ENCODE data around the gene CAPN10. TPM values are rescaled to one million over a fixed set of nuclear protein-coding genes. Genes with fewer than 3 reads are reported as not detected.

The CAPN10 gene
- total RNA-seq, 1 experiment from 2014 or later, result 11.4 TPM

DNA sequence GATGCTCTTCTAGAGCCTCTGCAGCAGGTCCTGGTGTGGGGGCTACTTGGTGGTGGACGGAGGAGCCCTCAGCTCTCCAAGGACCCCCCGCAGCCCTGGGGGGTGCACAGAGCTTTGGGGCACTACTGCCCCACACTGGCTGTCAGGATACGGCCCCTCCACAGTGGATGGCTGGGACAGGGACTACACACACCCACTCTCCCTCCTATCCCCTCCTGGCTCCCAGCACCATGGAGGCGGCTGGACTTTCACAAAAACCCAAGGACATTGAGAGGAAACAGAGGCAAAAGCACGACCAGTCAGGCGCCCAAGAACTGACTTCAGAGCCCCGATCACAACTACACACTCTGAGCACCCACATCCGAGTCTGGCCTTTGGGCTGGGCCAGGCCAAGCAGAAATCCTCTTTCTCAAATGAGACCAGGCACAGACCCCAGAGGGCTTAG, 51.4 kb downstream of the CAPN10 start:
- no peak for DNase-seq (ENCODE audit: low read depth)

DNA sequence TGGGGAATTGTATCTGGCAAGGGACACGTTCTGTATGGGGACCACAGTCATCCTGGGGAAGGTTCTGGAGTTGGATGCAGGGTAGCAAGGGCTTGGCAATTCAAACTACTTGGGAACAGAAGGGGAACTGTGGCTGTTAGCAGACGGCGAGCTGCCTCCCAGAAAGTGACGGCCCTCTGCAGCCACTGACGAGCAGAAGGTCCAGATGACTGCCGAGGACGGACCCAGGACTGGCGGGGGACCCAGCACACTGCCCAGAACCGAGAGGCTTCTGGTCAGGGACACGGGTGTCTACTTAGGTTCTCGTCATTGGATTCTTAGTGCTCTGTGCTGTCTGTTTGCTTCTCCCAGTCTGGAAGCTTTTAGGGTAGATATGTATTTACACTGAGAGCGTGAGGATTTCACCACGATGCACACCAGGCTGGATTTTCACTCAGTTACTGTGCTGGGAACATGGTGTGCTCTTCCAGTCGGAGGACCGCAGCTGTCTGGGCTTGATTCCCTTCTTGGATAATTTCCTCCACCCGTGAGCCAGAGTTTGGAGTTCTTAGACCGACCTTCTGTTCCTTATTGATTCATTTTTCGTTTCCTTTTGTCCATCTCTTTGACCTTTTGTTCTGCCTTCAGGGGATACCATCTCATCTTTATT, 52.1 kb downstream of the CAPN10 start:
- DNase-seq (ENCODE audit: low read depth), result no peak

DNA sequence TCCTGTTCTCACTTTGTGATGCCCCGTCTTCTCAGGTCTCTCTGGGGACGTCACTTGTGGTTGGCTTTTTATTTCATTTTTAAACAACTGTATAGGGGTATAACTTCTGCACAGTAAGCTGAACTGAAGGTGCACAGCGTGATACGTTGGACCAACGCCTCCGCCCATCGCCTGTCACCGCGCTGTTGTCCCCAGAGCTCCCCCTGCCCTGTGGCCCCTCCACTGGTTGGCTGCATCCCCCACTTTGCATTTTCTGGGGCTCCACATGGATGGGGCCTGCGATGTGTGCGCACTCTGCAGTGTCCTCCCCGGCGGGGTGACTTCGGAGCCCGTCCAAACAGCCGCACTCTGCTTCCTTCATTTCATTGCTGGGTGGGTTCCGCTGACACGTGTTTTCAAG, 53.0 kb downstream of the CAPN10 start:
- no peak for DNase-seq (ENCODE audit: low read depth)

DNA sequence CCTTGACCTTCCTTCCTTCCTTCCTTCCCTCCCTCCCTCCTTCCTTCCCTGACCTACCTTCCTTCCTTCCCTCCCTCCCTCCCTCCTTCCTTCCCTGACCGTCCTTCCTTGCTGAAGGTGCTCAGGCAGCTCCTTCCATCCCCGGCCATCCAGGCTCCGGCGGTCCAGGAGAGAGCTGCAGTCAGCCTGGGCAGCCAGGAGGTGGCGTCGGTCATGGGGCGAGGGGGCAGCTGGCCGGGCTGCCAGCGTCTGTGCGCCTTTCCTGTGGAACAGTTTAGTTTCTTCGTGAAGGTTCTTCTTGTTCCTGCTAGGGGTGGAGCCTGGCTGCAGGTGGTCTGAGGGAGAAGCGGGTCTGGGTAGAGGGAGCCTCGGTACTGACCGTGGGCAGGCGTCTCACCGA, 54.4 kb downstream of the CAPN10 start:
- DNase-seq (ENCODE audit: low read depth), result peak; percentile 27

DNA sequence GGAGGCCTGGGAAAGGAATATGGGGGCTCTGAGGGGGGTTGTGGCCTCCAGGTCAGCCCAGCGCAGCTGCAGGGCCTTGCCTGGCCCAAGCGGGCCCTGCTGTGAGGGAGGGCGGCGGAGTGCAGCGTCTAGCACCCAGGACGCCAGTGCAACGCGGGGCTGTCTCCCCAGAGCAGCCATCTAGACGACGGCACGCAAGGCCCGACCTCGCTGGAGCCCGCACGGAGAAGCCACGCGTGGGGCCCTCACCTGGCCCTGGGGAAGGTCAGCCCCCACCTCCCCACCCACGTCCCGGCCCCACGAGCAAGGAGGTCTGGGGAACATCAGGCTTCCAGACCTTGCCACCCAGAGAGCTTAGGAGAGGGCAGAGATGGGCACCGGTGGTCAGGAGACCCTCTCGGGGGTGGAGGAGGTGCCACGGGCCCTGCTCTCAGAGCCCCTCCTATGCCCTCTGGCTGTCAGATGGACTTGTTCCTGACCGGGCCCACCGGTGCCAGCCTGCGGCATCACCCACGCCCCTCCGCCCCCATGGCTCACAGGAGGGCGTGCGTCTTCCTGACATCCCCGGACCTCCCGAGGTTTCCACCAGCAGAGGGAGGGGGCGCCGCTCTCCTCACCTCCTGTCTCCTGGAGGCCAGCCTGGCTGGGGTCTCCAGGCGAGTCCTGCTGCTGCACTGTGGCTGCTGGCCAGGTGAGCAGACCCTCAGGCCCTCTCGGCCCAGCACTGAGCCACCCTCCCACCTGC, 55.7 kb downstream of the CAPN10 start:
- DNase-seq (ENCODE audit: low read depth), result no peak

DNA sequence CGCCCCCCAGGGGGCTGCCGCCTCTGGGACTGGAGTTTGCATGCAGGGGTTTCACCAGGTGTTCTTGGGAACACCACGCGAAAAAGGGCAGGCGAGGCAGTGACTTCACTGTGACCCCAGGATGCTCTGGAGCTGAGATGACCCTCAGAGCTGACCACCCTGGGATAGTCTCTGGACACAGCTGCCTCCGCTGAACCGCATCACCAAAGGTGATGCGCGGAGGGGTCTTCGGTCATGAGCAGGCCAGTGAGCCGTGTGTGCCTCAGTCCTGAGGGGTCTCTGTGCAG, 56.2 kb downstream of the CAPN10 start:
- no peak for DNase-seq (ENCODE audit: low read depth)

DNA sequence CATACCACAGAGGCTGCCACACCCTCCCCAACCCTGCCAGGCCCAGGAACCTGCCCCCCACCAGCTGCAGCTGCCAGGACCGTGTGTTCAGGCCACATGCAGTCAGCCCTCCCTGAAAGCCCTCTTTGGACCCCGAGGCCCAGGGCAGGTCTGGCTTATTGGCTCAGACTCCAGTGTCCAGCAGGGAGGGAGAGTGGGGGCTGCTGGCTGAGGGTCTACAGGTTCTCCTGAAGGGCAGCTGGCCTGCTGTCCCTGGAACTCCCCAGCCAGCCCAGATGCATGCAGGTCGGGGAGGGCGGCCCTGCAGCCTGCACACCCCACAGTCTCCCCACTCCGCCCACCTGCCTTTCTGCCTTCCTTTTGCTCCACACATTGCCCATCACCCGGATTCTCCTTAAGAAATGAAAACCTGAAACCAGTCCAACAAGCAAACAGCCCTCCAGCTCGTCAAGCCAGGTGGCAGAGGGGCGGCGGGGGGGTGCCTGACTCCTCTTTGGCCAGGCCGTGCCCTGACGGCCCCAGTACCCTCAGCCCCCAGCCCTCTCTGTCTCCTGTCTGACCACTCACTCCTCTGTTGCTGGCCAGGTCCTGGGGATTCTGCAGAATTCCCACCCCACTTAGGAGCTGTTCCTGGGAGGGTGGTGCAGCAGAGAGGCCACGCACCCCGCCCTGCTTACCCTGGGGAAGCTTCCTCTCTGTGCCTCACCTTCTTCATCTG, 56.7 kb downstream of the CAPN10 start:
- no peak for DNase-seq (ENCODE audit: low read depth)

DNA sequence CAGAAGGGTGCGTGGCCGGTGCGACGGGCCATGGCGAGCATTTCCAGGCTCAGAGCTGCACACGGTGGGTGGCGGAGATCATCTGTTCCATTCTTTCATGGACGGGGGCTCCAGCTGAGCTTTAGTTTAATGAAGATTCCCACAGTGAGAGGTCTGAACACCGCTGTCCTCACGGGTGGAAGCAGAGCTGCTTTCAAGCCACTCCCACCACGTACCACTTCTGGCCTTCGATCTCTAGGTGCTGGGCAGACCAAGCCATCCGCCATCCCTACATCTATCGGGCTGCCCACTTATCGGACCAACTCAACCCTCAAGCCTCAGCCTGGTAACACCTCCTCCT, 57.2 kb downstream of the CAPN10 start:
- no peak for DNase-seq (ENCODE audit: low read depth)

DNA sequence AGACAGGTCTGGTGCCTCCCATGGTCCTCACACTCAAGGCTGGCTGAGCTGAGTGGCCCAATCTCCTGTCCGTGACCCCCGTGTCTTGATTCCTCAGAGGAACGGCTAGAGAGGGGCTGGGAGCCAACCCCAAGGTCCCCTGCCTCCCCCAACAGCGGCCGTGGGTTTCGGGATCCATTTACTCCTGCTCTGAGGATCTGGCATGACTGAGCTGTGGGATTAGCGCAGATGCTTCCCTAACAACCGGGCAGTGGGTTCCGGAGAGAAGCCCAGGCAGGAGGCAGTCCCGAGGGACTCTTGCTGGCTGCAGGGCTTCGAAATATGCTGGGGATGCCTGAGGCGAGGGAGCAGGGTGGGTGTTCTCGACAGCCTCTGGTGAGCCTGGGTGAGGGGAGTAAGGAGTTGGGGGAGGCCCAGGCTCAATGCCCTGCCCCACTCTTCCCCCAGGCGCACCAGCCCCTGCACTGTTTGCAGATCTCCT, 57.7 kb downstream of the CAPN10 start:
- no peak for DNase-seq (ENCODE audit: low read depth)

DNA sequence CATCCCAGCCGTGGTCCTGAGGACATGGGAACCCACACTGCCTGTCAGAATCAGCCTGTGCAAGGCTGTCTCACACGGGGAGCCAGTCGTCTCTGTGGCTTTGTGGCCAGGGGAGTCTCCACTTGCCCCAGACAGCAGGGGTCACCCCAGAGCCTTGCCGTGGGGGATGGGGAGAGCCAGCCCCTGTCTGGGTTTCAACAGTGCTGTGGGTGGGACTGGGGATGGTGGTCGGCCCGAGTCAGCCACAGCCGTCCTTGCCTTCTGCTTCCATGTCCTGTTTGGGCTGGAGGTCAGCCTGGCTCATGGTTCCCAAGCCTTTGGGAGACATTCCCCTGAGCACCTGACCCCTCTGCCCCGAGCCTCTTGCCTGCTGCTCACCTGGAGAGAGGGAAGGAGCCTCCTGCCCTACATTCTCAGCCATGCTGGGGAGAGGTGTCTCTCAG, 58.3 kb downstream of the CAPN10 start:
- no peak for DNase-seq (ENCODE audit: low read depth)

DNA sequence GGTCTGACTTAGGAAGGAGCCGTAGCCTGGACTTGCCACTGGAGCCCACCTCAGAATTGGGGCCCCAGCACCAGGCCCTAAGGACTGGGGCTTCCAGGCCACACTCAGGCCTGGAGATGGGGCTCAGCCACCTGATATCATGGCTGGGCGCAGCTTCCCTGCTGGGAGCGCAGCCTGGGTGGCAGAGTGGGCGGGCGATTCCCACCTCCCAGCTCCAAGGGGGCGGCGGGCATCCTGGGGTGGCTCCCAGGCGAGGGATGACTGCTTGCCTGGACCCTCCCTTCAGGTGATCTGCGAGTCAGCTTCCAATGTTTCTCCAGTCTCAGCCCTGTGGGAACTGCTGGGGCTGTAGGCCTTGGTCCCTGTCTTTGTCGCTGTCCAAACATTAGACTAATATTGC, 58.8 kb downstream of the CAPN10 start:
- DNase-seq (ENCODE audit: low read depth), result no peak

DNA sequence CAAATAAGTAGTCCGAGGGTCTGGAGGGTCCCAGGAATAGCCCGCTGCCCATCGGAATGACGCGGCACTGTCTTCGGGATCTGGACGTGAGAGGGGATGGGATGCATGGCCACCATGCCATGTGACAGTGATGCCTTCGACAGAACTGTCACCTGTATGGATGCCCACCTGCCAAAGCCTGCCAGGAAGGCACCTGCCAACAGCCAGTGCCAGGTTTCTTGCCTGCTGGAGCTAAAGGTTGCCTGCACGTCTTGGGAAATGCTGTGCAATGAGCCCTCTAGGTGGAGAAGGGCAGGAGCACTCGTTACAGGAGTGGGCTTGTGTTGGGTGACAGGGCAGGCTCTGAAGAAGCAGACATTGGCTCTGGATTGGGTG, 59.3 kb downstream of the CAPN10 start:
- DNase-seq (ENCODE audit: low read depth), result no peak

DNA sequence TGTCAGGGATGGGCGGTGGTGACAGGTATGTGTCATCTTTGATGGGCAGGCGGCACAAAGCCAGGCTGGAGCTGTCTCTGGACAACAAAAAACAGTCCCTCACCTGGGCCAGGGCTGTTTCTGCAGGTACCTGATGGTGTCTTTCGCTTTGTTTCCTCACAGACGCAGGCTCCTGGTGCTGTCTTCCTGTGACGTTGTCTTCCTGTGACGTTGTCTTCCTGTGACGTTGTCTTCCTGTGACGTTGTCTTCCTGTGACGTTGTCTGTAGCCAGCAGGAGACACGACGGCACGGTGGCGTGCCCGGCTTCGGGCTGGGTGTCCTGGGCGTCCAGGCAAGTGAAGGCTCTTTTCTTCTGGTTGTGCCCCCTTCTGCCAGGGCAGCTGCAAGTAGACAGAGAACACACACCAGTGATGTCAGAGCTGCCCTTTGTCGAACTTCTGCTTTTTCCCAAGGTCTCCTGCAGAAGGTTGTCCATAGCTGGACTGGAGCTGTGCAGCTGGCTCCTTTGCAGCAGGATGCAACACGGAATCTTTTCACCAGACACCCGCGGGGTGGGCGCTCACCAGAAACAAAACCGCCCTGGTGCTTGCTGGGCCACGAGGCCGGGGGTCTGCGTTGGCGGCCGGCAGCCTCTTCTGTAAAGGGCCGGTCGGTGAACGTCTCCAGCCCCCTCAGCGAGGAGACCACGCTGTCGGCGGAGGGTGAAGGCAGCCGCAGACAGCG, 59.8 kb downstream of the CAPN10 start:
- no peak for DNase-seq (ENCODE audit: low read depth)

DNA sequence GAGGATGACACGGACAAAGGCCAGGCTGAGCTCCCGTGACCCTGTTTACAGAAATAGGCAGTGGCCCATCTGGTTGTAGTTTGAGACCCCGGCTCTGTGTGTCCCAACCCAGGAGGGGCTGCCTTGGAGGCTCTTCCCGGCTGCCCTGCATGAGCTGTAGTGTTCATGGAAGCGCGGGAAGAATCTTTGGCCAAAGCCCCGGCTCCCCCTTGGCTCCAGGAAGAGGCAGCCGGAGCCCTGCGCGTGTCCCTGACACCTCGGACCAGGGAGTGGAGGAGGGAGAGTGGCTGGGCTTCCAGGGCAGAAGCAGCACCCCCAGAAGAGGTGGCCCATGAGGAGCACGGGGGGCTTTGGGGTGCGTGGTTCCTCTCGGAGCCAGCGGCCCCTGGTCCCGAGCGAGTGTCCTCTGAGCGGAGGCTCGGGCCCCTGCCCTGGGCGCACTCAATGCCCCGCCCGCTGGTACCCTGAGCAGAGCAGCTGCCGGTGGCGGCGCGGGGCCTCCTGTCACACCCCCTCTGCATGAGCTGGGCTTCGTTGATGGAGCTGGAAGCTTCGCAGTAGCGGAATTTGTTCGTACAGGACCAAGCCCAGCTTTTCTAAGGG, 60.5 kb downstream of the CAPN10 start:
- DNase-seq (ENCODE audit: low read depth), result no peak

DNA sequence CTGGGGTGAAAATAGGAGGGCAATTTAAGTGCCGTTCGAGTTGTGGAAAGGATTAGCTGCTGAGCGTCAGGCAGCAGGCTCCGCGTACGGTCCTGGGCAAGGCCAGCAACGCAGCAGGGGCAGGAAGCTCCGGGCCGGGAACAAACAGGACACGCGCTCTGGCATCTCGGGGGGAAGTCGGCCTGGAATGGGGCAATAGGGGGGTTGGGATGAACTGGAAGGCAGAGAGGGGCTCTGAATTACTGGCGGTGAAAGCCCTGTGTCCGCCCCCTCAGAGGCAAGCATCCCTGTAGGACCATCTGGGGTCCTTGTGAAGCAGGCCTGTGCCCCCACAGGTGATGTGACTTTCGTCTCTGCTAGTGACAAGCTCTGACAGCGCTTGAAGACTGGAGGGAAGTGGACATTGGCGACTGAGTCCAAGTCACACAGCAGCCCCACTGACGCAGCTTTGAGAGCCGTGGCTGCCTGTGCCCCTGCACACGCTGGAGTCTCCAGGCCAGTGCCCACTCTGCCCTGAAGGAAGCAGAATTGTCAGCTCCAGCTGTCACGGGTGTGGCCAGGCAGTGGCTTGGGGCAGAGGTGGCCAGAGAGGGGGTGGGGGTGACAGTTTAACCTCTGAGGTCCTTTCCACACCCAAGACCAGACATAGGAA, 61.1 kb downstream of the CAPN10 start:
- no peak for DNase-seq (ENCODE audit: low read depth)

DNA sequence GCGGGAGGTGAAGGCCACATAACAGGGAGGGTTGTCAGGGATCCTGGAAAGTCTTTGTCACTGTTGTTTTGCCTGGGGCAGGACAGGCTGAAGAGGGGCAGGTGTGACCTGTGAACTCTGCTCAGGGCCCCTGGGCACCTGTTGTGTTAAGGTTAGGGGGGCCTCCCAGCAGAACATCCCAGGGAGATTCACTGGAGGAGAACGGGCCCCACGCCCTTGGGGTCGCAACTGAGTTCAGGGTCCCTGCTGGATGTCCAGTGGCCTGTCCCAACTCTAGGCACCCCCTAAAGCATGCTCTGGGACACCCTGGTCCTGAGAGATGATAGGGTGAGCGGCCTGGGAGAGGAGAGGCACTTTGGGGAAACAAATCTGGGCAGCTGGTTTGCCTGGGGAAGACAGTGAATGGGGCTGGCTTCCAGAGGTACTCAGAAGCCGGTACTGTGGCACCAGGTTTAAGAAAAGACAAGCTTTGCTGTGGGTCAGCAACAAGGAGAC, 61.7 kb downstream of the CAPN10 start:
- DNase-seq (ENCODE audit: low read depth), result no peak

Other genes starting within 250 kb of the CAPN10 start
- 13.9 and 24.1 TPM in 2 replicates for gene GPC1, start 151.1 kb upstream of the CAPN10 start, total RNA-seq (2014; rRNA removed; shearing (Covaris generic))
- gene ANKMY1, start 28.7 kb upstream of the CAPN10 start, total RNA-seq (2014; rRNA removed; shearing (Covaris generic)), result 3.6 and 4.0 TPM in 2 replicates
- gene DUSP28, start 26.4 kb upstream of the CAPN10 start, total RNA-seq (2014; rRNA removed; shearing (Covaris generic)), result 5.3 and 11.7 TPM in 2 replicates
- 13.1 and 15.4 TPM in 2 replicates for gene RNPEPL1, start 18.2 kb upstream of the CAPN10 start, total RNA-seq (2014; rRNA removed; shearing (Covaris generic))
- gene GPR35, start 38.7 kb downstream of the CAPN10 start, total RNA-seq (2014; rRNA removed; shearing (Covaris generic)), result 0.10 and 0.12 TPM in 2 replicates
- gene AQP12B, start 96.2 kb downstream of the CAPN10 start, total RNA-seq (2014; rRNA removed; shearing (Covaris generic)), result not detected in 2 replicates
- not detected in 2 replicates for gene AQP12A, start 105.1 kb downstream of the CAPN10 start, total RNA-seq (2014; rRNA removed; shearing (Covaris generic))
- 0.36 TPM in 1 of 2 replicates, not detected in the other for gene KIF1A, start 233.5 kb downstream of the CAPN10 start, total RNA-seq (2014; rRNA removed; shearing (Covaris generic))